GM20000 (cell line): ENCODE data around the gene SIRPD.

ENCODE experiments used
- DNase-seq: peaks from one replicate; pipeline ENCODE4 v3.0.0; 2012; ENCODE audit warnings: low spot score
- TF ChIP-seq, protein P1 (sequence below): IDR thresholded peaks from 2 replicates; pipeline ENCODE4 v1.5.1; 2012; ENCODE audit warnings: mild to moderate bottlenecking, control low read depth; ENCODE audit errors: extremely low read depth, missing control alignments

The SIRPD gene

DNA sequence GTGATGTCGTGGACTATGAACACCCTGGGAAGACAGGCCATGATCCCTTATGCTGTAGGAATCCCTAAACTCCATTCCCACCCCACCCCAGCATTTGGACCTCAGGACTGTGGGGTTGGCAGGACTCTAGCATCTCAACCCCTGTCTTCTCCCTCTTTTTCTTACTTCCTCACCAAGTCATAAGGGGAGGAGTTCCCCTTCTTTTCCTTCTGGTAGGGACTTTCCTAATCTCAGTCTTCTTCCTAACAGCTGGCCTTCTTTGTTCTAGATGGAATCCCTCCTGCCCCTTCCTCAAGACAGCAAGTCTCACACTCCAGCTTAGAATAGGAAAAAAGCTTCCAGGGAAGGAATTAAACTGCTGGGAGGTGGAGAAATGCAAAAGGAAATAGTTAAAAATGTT lies 64.0 kb downstream of the SIRPD start:
- DNase-seq = no peak
- TF ChIP-seq, protein P1, sequence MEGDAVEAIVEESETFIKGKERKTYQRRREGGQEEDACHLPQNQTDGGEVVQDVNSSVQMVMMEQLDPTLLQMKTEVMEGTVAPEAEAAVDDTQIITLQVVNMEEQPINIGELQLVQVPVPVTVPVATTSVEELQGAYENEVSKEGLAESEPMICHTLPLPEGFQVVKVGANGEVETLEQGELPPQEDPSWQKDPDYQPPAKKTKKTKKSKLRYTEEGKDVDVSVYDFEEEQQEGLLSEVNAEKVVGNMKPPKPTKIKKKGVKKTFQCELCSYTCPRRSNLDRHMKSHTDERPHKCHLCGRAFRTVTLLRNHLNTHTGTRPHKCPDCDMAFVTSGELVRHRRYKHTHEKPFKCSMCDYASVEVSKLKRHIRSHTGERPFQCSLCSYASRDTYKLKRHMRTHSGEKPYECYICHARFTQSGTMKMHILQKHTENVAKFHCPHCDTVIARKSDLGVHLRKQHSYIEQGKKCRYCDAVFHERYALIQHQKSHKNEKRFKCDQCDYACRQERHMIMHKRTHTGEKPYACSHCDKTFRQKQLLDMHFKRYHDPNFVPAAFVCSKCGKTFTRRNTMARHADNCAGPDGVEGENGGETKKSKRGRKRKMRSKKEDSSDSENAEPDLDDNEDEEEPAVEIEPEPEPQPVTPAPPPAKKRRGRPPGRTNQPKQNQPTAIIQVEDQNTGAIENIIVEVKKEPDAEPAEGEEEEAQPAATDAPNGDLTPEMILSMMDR = no peak

DNA sequence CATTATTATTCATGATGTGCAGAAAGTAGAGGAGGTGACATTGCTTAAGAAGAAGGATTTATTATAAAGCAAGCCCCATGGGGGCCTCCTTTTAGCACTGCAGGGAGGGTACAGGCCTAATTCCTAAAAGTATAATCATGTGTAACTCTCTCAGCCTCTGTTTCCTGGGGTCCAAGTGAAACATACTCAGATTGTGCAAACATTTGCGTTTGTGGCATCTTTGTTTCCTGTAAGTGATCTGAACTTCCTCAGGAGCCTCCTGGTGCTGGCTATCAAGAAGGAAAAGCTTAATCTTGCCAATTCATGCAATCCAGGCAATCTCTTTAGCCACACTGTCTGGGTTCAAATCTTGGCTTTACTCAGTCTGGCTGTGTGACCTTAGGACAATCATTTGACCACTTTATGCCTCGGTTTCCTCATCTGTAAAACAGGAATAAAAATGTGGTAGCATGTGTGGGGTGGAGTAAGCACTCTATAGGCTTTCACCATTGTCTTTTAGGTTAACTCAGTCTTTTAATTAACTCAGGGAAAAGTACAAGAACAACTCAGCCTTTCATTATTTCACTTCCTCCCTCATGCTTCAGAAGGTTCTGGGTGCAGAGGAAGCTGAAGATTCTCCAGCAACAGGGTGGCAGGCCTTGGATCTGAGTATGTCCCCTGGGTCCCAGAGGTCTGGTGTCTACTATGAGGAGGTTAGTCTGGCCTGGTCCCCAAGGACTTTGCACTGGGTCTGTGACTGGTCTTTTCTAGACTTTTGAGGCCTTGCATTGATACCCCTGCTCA lies 65.5 kb downstream of the SIRPD start:
- TF ChIP-seq, protein P1 = no peak
- no peak for DNase-seq

DNA sequence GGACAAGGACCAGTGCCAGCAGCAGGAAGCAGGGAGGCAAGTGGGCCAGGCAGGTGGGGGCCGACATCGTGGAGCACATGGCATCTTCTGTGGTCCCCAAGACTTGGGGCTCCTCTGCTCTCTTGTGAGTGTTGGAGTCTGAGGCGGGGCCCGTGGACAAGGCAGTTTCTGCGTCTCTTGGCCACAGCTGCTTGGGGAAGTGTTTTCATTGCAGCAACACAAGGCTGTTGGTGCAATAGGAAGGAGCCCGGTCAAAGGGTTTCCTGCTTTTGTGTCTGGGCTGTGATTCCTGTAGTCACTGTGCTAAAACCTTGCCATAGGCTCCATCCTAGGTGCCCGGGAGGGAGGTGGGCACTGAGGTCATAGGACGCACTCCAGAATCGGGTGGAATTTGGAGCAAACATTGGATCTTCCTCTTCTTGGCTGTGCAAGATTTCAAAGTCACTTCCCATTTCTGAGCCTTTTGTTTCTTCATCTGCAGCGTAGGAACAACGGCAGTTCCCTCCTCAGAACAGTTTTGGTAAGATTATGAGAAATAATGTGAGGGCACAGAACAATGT lies 66.1 kb downstream of the SIRPD start, which contains the start of gene SIRPB2:
Gene SIRPB2 (minus strand): TSS at position 140 of the 560 bp plus-strand sequence. CDS start 61 bp downstream, at position 79.
- DNase-seq = no peak

DNA sequence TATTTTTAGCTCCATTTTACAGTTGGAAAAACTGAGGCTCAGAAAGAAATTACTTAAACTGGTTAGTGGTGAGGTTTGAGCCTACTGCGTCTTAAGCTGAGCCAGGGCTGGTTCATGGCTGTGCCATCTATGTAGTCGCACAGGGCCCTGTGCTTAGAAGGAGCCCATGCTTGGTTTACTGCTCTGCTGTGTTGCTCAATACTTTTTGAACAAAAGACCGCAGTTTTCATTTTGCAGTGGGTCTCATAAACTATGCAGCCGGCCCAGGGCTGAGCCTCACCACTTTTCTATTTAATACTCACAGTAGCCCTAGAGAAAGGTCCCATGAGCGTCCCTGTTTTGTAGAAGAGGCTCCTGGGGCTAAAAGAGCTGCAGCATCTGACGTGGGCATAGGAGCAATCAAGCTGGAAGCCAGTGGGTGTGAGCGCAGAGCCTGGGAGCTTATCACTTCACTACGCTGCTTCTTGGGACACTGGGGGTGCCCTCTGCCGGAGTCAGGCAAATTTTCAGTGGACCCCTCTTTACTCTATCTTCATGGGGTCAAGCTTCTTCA lies 66.8 kb downstream of the SIRPD start:
- no peak for DNase-seq

More for the DNA sequence above, 66.1 kb downstream of the SIRPD start, which contains the start of gene SIRPB2:
- TF ChIP-seq, protein P1 = no peak

DNA sequence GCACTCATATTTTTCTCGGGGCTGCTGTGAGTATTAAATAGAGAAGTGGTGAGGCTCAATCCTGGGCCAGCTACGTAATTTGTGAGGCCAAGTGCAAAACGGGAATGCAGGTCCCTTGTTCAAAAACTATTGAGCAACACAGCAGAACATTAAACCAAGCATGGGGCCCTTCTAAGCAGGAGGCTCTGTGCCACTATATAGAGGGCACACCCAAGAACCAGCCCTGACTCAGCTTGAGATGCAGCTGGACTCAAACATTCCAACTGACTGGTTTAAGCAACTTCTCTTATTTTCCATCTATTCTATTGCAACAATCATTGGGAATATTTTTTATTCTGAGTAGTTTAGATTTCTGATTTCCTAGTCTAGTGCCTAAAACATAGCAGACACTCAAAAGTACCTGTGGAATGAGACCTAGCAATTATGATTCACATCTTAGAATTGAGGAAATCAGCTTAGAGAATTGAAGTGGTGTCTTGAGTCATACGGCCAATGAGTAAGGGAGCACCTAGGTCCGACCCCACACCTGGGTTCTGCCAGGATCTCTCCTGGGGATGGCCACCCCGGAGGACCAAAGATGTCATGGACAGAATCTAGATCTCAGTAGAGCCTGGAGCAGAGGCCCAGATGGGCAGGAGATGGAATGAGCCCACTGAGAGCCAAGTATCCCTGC lies 67.6 kb downstream of the SIRPD start:
- TF ChIP-seq, protein P1 = no peak
- no peak for DNase-seq

More for the DNA sequence above, 66.8 kb downstream of the SIRPD start:
- TF ChIP-seq, protein P1 = no peak

DNA sequence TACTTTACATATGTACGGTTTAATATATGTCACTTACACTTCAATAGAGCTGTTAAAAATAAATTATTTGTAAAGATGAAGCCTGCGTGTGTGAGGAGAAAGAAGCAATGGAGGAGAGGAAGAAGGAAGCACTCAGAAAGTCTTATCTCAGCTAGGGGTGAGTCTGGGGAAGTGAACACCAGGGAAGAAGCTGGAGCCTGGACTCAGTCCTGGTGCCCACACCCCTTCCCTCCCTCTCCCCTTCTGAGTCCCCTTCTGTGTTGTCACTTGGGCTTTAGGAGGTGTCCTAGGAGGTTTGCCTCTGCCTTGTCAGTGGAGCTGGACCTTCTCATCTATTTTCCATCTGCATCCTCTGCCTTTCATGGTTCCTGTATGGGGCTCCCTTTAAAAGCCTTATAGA lies 68.2 kb downstream of the SIRPD start:
- DNase-seq = no peak
- TF ChIP-seq, protein P1 = no peak
